Measurements from ENCODE around the gene CD63.

Gene CD63

DNA sequence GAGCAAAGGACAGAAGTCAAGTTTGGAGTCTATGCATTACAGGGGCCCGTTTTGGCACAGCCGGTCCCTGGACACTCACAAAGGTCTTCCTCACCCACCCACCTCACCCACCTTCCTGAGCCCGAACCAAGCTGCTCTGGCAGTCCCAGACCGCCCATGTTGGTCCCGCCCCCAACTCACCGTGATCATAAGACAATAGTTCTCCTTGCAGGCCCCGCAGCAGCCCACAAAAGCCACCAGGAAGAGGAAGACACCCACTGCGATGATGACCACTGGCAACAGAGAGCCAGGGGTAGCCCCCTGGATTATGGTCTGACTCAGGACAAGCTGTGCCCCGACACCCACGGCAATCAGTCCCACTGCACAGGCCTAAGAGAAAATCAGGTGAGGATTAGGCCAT is 1.8 kb downstream of the CD63 start:
- POLR2A ChIA-PET, result interaction anchor here (1.0 kb wide), 1 partner anchor 11 kb away, joined by 3 read pairs; the partner anchor contains the start of gene BLOC1S1
- no peak for DNase-seq (ENCODE audit: extremely low spot score)
- CTCF ChIA-PET, result interaction anchor here (0.8 kb wide), 2 partner anchors 10 to 21 kb away, joined by 3 read pairs; no protein-coding TSS in a partner anchor
- no peak for TF ChIP-seq NFRKB (IDR thresholded peaks at IDR 0.05)
- TF ChIP-seq SUZ12 (IDR thresholded peaks at IDR 0.05), result no peak
- TF ChIP-seq FOXK2 (IDR thresholded peaks at IDR 0.05), result no peak
- no peak for TF ChIP-seq ARNT (IDR thresholded peaks at IDR 0.05)
- TF ChIP-seq, protein P1, sequence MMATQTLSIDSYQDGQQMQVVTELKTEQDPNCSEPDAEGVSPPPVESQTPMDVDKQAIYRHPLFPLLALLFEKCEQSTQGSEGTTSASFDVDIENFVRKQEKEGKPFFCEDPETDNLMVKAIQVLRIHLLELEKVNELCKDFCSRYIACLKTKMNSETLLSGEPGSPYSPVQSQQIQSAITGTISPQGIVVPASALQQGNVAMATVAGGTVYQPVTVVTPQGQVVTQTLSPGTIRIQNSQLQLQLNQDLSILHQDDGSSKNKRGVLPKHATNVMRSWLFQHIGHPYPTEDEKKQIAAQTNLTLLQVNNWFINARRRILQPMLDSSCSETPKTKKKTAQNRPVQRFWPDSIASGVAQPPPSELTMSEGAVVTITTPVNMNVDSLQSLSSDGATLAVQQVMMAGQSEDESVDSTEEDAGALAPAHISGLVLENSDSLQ (IDR thresholded peaks at IDR 0.05), result no peak
- no peak for TF ChIP-seq HDGF (IDR thresholded peaks at IDR 0.05; ENCODE audit: borderline replicate concordance)
- no peak for TF ChIP-seq SP1 (IDR thresholded peaks at IDR 0.05)
- TF ChIP-seq ELF4 (IDR thresholded peaks at IDR 0.05), result no peak
- no peak for TF ChIP-seq CTBP1 (IDR thresholded peaks at IDR 0.05; ENCODE audit: borderline replicate concordance)
- TF ChIP-seq FOXA1 (IDR thresholded peaks at IDR 0.05), result no peak
- no peak for TF ChIP-seq TARDBP (IDR thresholded peaks at IDR 0.05)

DNA sequence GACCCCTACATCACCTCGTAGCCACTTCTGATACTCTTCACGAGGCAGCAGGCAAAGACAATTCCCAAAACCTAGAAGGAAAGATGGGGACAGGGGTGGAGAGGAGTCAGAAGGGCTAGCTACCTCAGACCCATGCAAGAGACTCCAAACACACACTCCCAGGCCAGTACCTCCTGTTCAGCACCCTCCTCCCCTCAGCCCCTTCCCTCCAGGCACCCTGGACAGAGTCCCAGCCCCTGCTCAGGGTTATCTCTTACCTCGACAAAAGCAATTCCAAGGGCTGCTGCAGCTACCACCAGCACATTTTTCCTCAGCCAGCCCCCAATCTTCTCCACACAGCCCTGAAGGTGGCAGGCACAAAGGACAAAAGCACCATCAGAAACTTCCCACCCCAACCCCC is 3.3 kb downstream of the CD63 start:
- ChIA-PET CTCF (interaction anchor here (0.8 to 3.5 kb wide), 3 partner anchors 9 to 12 kb away, joined by 3 to 30 read pairs (median 10); partner anchors contain the start of gene BLOC1S1), POLR2A (interaction anchor here (1.0 to 1.4 kb wide), 2 partner anchors 10 to 12 kb away, joined by 5 to 10 read pairs; partner anchors contain the start of gene BLOC1S1)
- TF ChIP-seq TARDBP (IDR thresholded peaks at IDR 0.05) (no peak), CTBP1 (IDR thresholded peaks at IDR 0.05; ENCODE audit: borderline replicate concordance) (no peak), ELF4 (IDR thresholded peaks at IDR 0.05) (no peak), HDGF (IDR thresholded peaks at IDR 0.05; ENCODE audit: borderline replicate concordance) (no peak), FOXM1 (IDR thresholded peaks at IDR 0.05; ENCODE audit: borderline replicate concordance) (no peak), FOXK2 (IDR thresholded peaks at IDR 0.05) (no peak), LEF1 (IDR thresholded peaks at IDR 0.05; ENCODE audit: borderline replicate concordance) (no peak), NFRKB (IDR thresholded peaks at IDR 0.05) (no peak), SP1 (IDR thresholded peaks at IDR 0.05) (no peak), L3MBTL2 (conservative IDR thresholded peaks at IDR 0.05) (no peak), ARNT (IDR thresholded peaks at IDR 0.05) (no peak), FOXA1 (IDR thresholded peaks at IDR 0.05) (no peak), BHLHE40 (IDR thresholded peaks at IDR 0.05; ENCODE audit: borderline replicate concordance) (no peak)
- TF ChIP-seq, protein P1 (IDR thresholded peaks at IDR 0.05), result no peak
- DNase-seq (ENCODE audit: extremely low spot score), result no peak

DNA sequence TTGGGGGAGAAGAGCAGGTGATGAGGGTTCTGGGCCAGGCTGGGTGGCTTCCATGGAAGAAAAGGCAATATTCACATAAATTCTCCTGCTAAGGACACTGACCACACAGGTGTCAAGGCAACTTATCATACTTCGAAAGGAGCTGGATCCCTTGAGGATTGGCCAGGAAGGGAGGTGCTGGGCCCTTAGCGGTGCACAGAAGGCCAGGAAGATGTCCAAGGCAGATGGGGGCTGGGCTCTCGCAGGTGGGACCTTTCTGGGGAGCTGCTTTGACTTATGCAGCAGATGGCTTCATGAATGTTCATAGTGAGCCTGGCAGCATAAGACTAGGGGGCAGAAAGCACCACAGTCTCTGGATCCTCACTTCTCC is 3.9 kb downstream of the CD63 start:
- ChIA-PET CTCF (interaction anchor here (0.6 to 3.5 kb wide), 5 partner anchors 9 to 1083 kb away, joined by 3 to 30 read pairs (median 4); partner anchors contain the start of gene BLOC1S1), POLR2A (interaction anchor here (1.0 to 1.4 kb wide), 2 partner anchors 9 to 13 kb away, joined by 5 to 10 read pairs; partner anchors contain the start of gene BLOC1S1)
- DNase-seq (ENCODE audit: extremely low spot score), result no peak
- TF ChIP-seq CTBP1 (IDR thresholded peaks at IDR 0.05; ENCODE audit: borderline replicate concordance) (no peak), FOXK2 (IDR thresholded peaks at IDR 0.05) (no peak), HDGF (IDR thresholded peaks at IDR 0.05; ENCODE audit: borderline replicate concordance) (no peak), FOXM1 (IDR thresholded peaks at IDR 0.05; ENCODE audit: borderline replicate concordance) (no peak), ZNF384 (IDR thresholded peaks at IDR 0.05) (no peak)

DNA sequence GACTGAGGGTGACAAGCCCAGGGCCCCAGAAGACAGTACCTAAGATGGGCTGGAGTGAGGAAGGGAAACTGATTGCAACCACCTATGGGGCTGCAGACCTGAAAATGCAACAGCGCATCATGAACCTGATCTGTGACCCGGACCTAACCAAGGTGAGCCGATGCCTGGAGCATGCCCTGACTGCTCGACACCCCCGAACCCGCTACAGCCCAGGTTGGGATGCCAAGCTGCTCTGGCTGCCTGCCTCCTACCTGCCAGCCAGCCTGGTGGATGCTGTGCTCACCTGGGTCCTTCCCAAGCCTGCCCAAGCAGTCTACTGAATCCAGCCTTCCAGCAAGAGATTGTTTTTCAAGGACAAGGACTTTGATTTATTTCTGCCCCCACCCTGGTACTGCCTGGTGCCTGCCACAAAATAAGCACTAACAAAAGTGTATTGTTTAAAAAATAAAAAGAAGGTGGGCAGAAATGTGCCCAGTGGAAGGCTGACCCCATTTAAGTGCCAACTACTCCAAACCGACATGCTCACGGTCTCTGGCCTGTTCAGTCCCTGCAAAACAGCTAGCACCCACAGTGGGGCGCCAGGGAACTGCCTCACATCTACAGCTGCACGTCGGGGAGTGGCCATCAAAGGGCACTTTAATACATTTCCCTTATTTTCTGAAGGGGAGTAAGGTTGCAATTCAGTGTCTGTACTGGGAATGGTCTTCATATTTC is 4.4 kb downstream of the CD63 start:
- POLR2A ChIA-PET, result interaction anchor here (1.0 to 1.4 kb wide), 3 partner anchors 8 to 14 kb away, joined by 3 to 10 read pairs (median 5); partner anchors contain the start of gene BLOC1S1
- TF ChIP-seq SUZ12 (IDR thresholded peaks at IDR 0.05) (no peak), ELF4 (IDR thresholded peaks at IDR 0.05) (no peak), TARDBP (IDR thresholded peaks at IDR 0.05) (no peak), ZNF384 (IDR thresholded peaks at IDR 0.05) (no peak), FOXK2 (IDR thresholded peaks at IDR 0.05) (no peak), SP1 (IDR thresholded peaks at IDR 0.05) (no peak), NFRKB (IDR thresholded peaks at IDR 0.05) (no peak), BHLHE40 (IDR thresholded peaks at IDR 0.05; ENCODE audit: borderline replicate concordance) (no peak), CTBP1 (IDR thresholded peaks at IDR 0.05; ENCODE audit: borderline replicate concordance) (no peak), ARNT (IDR thresholded peaks at IDR 0.05) (no peak)
- DNase-seq (ENCODE audit: extremely low spot score), result peak; percentile 65
- CTCF ChIA-PET, result interaction anchor here (0.6 to 3.5 kb wide), 6 partner anchors 8 to 1083 kb away, joined by 3 to 30 read pairs (median 4); partner anchors contain the start of gene BLOC1S1

DNA sequence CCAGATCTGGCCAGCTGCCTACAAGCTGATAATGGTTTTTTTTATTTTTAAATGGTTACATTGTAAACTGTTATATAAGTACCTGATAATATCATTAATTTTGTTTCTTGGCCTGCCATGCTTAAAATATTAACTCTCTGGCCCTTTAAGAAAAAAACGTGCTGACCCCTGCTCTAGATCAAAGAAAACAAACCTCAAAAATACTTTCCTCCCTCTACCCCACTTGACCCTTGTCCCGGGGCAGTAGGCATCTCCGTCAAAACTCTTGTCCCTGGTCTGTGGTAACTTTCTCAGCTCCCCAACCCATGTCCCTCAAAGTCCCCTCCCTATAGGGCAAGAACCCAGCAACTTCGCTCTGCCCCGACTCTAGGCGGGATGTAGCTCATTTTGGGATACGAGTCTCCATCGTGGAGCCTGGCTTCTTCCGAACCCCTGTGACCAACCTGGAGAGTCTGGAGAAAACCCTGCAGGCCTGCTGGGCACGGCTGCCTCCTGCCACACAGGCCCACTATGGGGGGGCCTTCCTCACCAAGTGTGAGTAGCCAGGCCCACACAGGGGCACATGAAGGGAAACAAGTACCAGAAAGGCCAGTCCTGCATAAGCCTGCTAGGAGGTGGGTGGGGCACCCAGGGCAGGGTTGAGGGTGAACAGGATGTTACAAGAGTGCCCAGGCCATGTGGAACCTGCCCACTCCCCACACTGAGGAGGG is 5.1 kb downstream of the CD63 start:
- no peak for TF ChIP-seq SUZ12 (IDR thresholded peaks at IDR 0.05)
- no peak for TF ChIP-seq TARDBP (IDR thresholded peaks at IDR 0.05)
- no peak for TF ChIP-seq CTBP1 (IDR thresholded peaks at IDR 0.05; ENCODE audit: borderline replicate concordance)
- TF ChIP-seq ZNF384 (IDR thresholded peaks at IDR 0.05), result no peak
- TF ChIP-seq FOXA1 (IDR thresholded peaks at IDR 0.05), result no peak
- TF ChIP-seq ARNT (IDR thresholded peaks at IDR 0.05), result no peak
- TF ChIP-seq ELF4 (IDR thresholded peaks at IDR 0.05), result no peak
- no peak for TF ChIP-seq L3MBTL2 (conservative IDR thresholded peaks at IDR 0.05)
- no peak for TF ChIP-seq SP1 (IDR thresholded peaks at IDR 0.05)
- TF ChIP-seq LEF1 (IDR thresholded peaks at IDR 0.05; ENCODE audit: borderline replicate concordance), result no peak
- no peak for TF ChIP-seq FOXK2 (IDR thresholded peaks at IDR 0.05)
- ChIA-PET POLR2A (interaction anchor here (1.4 to 1.5 kb wide), 2 partner anchors 12 kb away, joined by 3 read pairs; no protein-coding TSS in a partner anchor), CTCF (interaction anchor here (1.1 to 3.5 kb wide), 3 partner anchors 9 to 42 kb away, joined by 3 to 30 read pairs (median 4); a partner anchor contains a TSS)
- DNase-seq (ENCODE audit: extremely low spot score), result no peak

DNA sequence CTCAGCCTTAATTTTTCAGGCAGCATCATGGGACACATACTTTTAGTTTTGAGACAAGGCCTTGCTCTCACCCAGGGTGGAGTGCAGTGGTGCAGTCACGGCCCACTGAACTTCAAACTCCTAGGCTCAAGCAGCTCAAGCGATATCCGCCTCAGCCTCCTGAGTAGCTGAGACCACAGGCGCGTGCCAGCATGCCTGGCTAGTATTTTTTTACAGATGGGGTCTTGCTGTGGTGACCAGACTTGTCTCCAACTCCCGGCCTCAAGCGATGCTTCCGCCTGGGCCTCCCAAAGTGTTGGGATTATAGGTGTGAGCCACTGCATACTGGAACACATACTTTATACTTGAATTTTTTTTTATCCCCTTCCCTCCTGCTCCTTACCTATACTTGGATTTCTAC is 5.9 kb downstream of the CD63 start:
- ChIA-PET POLR2A (interaction anchor here (1.5 kb wide), 1 partner anchor 11 kb away, joined by 3 read pairs; no protein-coding TSS in a partner anchor), CTCF (interaction anchor here (1.1 to 3.5 kb wide), 3 partner anchors 10 to 42 kb away, joined by 3 to 30 read pairs (median 4); a partner anchor contains a TSS)
- no peak for TF ChIP-seq LEF1 (IDR thresholded peaks at IDR 0.05; ENCODE audit: borderline replicate concordance)
- TF ChIP-seq ZNF384 (IDR thresholded peaks at IDR 0.05), result no peak
- no peak for DNase-seq (ENCODE audit: extremely low spot score)
